Stimulated activated naive CD8-positive, alpha-beta T cell treated with anti-CD3 and anti-CD28 coated beads, Interleukin-15, Interleukin-2, amounts not matched to agents 100 ng/mL and 50 ng/mL, for 24 hours (primary cell): ENCODE measurements around the gene CACNA1A.
"Not testable (repeated sequence)": the region's sequence is repeated elsewhere in the genome, so short reads cannot be mapped to it uniquely, and the experiment has no call there.

Experiments
- H3K27ac Mint-ChIP-seq: one replicate; pipeline ENCODE4 v1.8.0; 2021; ENCODE audit warnings: mild to moderate bottlenecking, mixed read lengths
- H3K27me3 Mint-ChIP-seq: one replicate; pipeline ENCODE4 v1.8.0; 2021; ENCODE audit warnings: mixed read lengths
- H3K36me3 Mint-ChIP-seq: one replicate; pipeline ENCODE4 v1.8.0; 2021; ENCODE audit warnings: low read depth, mixed read lengths
- H3K4me1 Mint-ChIP-seq: one replicate; pipeline ENCODE4 v1.8.0; 2021; ENCODE audit warnings: low read depth, mixed read lengths
- H3K4me3 Mint-ChIP-seq: one replicate; pipeline ENCODE4 v1.8.0; 2021; ENCODE audit warnings: mild to moderate bottlenecking, mixed read lengths
- H3K9me3 Mint-ChIP-seq: one replicate; pipeline ENCODE4 v1.8.0; 2021; ENCODE audit warnings: mixed read lengths

The CACNA1A gene

DNA sequence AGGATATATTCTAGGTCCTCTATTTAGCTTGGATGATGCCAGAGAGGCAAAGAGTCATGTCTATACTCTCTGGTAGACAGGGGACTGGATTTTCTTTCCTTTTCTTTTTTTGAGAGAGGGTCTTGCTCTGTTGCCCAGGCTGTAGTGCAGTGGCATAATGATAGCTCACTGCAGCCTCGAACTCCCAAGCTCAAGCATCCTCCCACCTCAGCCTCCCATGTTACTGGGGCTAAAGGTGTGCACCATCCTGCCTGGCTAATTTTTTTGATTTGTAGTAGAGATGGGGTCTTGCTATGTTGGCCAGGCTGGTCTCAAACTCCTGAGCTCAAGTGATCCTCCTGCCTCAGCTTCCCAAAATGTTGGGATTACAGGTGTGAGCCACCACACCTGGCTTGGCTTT is 249.9 kb downstream of the CACNA1A start:
- H3K27ac Mint-ChIP-seq, H3K4me3 Mint-ChIP-seq, H3K36me3 Mint-ChIP-seq, H3K9me3 Mint-ChIP-seq: not testable (repeated sequence)
- peaks cover 28% of the 10 kb centered on the region for H3K27me3 Mint-ChIP-seq
- peaks cover 10% of the 10 kb centered on the region for H3K4me1 Mint-ChIP-seq

- Mint-ChIP-seq H3K4me1 (peaks cover 3% of the 10 kb centered on the region), H3K27me3 (peaks cover 28% of the 10 kb centered on the region), H3K9me3 (no peaks in the 10 kb centered on the region), H3K4me3 (no peak overlapping the region), H3K36me3 (no peaks in the 10 kb centered on the region), H3K27ac (no peak overlapping the region)
Observed at GRCh38 chr19:13255719-13256059, 250.6 kb downstream of the CACNA1A start.

- H3K4me1 Mint-ChIP-seq = no peaks in the 10 kb centered on the region
- no peak overlapping the region for H3K4me3 Mint-ChIP-seq
- no peaks in the 10 kb centered on the region for H3K9me3 Mint-ChIP-seq
- no peak overlapping the region for H3K27ac Mint-ChIP-seq
- H3K27me3 Mint-ChIP-seq = peaks cover 28% of the 10 kb centered on the region
- H3K36me3 Mint-ChIP-seq = no peaks in the 10 kb centered on the region
Observed at GRCh38 chr19:13255041-13255718, 251.1 kb downstream of the CACNA1A start.

GRCh38 chr19:13252569-13253335 is 253.5 kb downstream of the CACNA1A start:
- no peak overlapping the region for H3K4me3 Mint-ChIP-seq
- H3K27ac Mint-ChIP-seq = no peak overlapping the region
- no peaks in the 10 kb centered on the region for H3K4me1 Mint-ChIP-seq
- H3K27me3 Mint-ChIP-seq = peaks cover 20% of the 10 kb centered on the region
- H3K36me3 Mint-ChIP-seq = no peaks in the 10 kb centered on the region
- H3K9me3 Mint-ChIP-seq = no peaks in the 10 kb centered on the region

DNA sequence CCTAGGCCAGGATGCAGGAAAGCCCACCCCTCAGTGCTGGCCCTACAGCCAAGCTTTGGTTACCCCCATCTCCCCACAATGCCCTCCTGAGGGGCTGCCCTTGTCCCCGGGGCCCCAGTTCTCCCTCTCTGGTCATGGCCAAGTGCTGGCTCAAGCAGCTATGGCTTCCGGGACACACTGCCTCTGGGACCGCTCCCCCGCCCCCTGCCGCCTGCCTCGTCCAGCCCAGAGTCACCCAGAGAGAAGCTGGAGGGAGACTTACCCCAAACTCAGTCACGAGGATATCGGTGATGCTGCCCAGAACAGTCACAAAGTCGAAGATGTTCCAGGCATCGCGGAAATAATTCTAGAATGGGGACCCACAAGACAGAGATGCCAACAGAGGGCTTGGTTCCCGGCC is 261.4 kb downstream of the CACNA1A start:
- no peak overlapping the region for H3K27ac Mint-ChIP-seq
- H3K4me1 Mint-ChIP-seq = peaks cover 21% of the 10 kb centered on the region
- H3K27me3 Mint-ChIP-seq = no peaks in the 10 kb centered on the region
- no peaks in the 10 kb centered on the region for H3K9me3 Mint-ChIP-seq
- H3K4me3 Mint-ChIP-seq = no peak overlapping the region
- H3K36me3 Mint-ChIP-seq = no peaks in the 10 kb centered on the region

DNA sequence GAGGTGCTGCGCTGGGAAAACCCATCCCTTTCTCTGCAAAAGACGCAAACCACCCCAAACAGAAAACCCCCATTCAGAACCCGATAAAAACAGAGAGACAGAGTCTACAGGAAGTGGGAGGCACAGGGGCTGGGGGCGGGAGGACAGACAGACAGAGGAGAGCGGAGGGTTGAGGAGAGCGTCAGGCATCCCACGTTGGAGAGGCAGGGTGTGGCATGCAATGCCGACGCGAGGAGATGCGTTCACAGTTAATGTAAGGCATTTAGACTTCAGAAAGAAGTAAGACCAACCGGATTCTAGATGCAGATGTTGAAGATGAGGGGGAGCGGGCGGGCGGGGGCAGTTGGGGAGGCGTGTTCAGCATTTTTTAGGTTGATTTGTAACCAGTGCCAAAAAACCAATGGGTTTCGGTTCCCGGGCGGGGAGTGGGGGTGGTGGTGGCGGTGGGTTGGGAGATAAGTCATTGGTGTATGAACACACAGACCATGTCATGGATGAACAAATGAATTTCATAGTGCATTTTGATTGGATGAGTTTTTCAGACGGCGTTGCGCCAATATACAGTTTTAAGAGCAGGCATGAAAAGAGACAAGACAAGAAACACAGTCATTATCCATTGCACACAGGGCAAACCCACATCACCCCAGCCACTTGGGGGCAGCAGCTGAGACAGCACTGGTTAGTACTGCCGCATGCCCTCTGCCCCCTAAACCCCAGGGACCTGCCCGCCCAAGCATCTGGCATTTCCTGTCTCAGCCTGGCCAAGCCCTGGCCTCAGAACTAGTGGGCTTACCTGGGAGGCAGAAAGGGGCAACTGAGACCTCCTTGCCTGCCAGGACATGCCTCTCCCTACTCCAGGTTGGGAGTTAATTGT is 264.8 kb downstream of the CACNA1A start:
- H3K9me3 Mint-ChIP-seq = no peaks in the 10 kb centered on the region
- peak overlapping the region; percentile 66 for H3K4me3 Mint-ChIP-seq
- no peaks in the 10 kb centered on the region for H3K36me3 Mint-ChIP-seq
- H3K27me3 Mint-ChIP-seq = no peaks in the 10 kb centered on the region
- H3K4me1 Mint-ChIP-seq = peaks cover 21% of the 10 kb centered on the region
- H3K27ac Mint-ChIP-seq = peak overlapping the region; percentile 83

- Mint-ChIP-seq H3K9me3 (no peaks in the 10 kb centered on the region), H3K27ac (peak overlapping the region; percentile 83), H3K27me3 (no peaks in the 10 kb centered on the region), H3K4me3 (peak overlapping the region; percentile 66), H3K36me3 (no peaks in the 10 kb centered on the region), H3K4me1 (peaks cover 21% of the 10 kb centered on the region)
Observed at GRCh38 chr19:13240312-13241022, 265.8 kb downstream of the CACNA1A start.

GRCh38 chr19:13238891-13239534 is 267.3 kb downstream of the CACNA1A start:
- Mint-ChIP-seq H3K9me3 (no peaks in the 10 kb centered on the region), H3K27ac (no peak overlapping the region), H3K36me3 (no peaks in the 10 kb centered on the region), H3K4me1 (peaks cover 32% of the 10 kb centered on the region), H3K4me3 (no peak overlapping the region), H3K27me3 (no peaks in the 10 kb centered on the region)

- H3K4me3 Mint-ChIP-seq = no peak overlapping the region
- H3K9me3 Mint-ChIP-seq = no peaks in the 10 kb centered on the region
- peaks cover 6% of the 10 kb centered on the region for H3K27me3 Mint-ChIP-seq
- H3K4me1 Mint-ChIP-seq = peaks cover 10% of the 10 kb centered on the region
- no peaks in the 10 kb centered on the region for H3K36me3 Mint-ChIP-seq
- peak overlapping the region; percentile 56 for H3K27ac Mint-ChIP-seq
Observed at GRCh38 chr19:13234518-13234917, 271.8 kb downstream of the CACNA1A start.

DNA sequence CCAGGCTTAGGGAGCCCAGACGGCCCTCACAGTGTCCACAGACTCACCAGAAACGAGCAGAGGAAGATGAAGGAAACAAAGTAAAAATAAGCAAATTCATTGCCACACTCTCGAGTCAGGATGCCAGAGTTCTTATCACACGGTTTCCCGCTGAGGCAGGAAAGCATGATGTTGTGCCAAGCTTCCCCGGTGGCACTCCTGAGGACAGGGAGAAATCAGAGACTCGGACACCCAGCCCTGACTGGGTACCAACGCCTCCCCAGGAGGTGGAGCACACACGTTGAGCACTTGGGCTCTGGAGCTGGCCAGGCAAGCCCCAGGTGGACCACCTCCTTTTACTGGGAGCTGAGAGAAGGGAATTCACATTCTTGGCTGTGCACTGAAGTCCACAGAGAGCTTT is 274.6 kb downstream of the CACNA1A start:
- H3K4me1 Mint-ChIP-seq = peaks cover 10% of the 10 kb centered on the region
- no peaks in the 10 kb centered on the region for H3K9me3 Mint-ChIP-seq
- H3K36me3 Mint-ChIP-seq = no peaks in the 10 kb centered on the region
- peaks cover 6% of the 10 kb centered on the region for H3K27me3 Mint-ChIP-seq
- H3K27ac Mint-ChIP-seq = no peak overlapping the region
- no peak overlapping the region for H3K4me3 Mint-ChIP-seq

DNA sequence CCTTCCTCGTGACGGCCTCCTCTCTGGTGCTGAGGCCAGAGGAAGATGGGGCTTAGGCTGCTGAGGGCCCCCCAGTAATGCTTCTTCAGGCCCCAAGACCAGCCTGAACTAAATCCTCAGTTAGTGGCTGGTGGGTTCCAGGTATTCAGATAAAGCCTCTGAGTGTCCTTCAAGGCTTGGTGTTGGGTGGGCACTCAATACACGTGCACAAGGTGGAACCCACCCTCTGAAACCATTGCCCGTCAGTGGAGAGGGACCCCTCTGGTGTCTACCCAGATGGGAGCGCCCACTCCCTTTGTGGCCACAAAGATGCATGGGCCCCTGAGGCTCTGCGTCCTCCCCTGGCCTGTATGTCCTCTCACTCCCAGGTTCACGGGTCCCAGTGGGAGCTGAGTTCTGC is 277.0 kb downstream of the CACNA1A start:
- Mint-ChIP-seq H3K4me1 (peaks cover under 1% of the 10 kb centered on the region), H3K9me3 (no peaks in the 10 kb centered on the region), H3K27me3 (peaks cover 12% of the 10 kb centered on the region), H3K27ac (no peak overlapping the region), H3K4me3 (no peak overlapping the region), H3K36me3 (no peaks in the 10 kb centered on the region)

- Mint-ChIP-seq H3K4me3 (no peak overlapping the region), H3K4me1 (no peaks in the 10 kb centered on the region), H3K27me3 (peaks cover 12% of the 10 kb centered on the region), H3K36me3 (no peaks in the 10 kb centered on the region), H3K9me3 (no peaks in the 10 kb centered on the region), H3K27ac (no peak overlapping the region)
Observed at GRCh38 chr19:13228561-13228960, 277.7 kb downstream of the CACNA1A start.

GRCh38 chr19:13226983-13227382 is 279.3 kb downstream of the CACNA1A start:
- no peaks in the 10 kb centered on the region for H3K36me3 Mint-ChIP-seq
- no peak overlapping the region for H3K27ac Mint-ChIP-seq
- no peak overlapping the region for H3K4me3 Mint-ChIP-seq
- no peaks in the 10 kb centered on the region for H3K4me1 Mint-ChIP-seq
- no peaks in the 10 kb centered on the region for H3K9me3 Mint-ChIP-seq
- H3K27me3 Mint-ChIP-seq = peaks cover 12% of the 10 kb centered on the region
